GM12878 (cell line): Measurements from ENCODE around the gene GAD2.

Experiments
- HDAC6 ChIP-seq: fragments of 200-600 bp; sonication (generic); IDR thresholded peaks from one replicate; pipeline ENCODE4 v1.8.0; 2017; ENCODE audit warnings: antibody characterized with exemption; ENCODE audit not compliant: unreplicated experiment
- POLR2A ChIP-seq: IDR thresholded peaks from 2 replicates; pipeline ENCODE4 v1.6.1; 2011; ENCODE audit warnings: low read depth, mild to moderate bottlenecking, low read length
- TF ChIP-seq, protein P1 (sequence below), 3 experiments: IDR thresholded peaks in 2 of 3; conservative IDR thresholded peaks in 1 of 3; 2 replicates each; pipeline ENCODE4 v1.5.1; 2011; ENCODE audit warnings: low read depth in 3 of 3, low read length in 3 of 3, mild to moderate bottlenecking in 3 of 3, control low read depth in 2 of 3, moderate library complexity in 2 of 3, inconsistent platforms in 1 of 3, mixed read lengths in 1 of 3; ENCODE audit not compliant: control insufficient read depth in 2 of 3, insufficient read depth in 1 of 3; ENCODE audit errors: extremely low read depth in 1 of 3

DNA sequence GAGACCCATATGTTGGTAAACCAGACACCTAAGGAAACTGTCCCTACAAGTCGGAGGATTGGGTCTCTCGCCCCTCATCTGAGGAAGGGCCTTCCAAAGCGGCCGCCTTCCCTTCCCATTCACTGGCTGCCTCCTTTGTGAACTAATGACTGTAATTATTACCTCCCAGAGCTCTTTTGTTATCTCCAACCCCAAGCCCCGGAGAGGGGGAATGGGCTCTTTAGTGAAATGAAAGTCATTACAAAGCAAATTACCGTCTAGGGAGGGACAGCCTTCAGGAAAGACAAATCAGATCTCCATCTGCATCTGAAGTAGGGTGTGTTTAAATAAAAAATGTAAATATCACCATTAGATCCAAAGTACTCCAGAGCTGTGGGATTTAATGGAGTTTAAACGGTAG lies 2.6 kb upstream of the GAD2 start:
- TF ChIP-seq, protein P1, sequence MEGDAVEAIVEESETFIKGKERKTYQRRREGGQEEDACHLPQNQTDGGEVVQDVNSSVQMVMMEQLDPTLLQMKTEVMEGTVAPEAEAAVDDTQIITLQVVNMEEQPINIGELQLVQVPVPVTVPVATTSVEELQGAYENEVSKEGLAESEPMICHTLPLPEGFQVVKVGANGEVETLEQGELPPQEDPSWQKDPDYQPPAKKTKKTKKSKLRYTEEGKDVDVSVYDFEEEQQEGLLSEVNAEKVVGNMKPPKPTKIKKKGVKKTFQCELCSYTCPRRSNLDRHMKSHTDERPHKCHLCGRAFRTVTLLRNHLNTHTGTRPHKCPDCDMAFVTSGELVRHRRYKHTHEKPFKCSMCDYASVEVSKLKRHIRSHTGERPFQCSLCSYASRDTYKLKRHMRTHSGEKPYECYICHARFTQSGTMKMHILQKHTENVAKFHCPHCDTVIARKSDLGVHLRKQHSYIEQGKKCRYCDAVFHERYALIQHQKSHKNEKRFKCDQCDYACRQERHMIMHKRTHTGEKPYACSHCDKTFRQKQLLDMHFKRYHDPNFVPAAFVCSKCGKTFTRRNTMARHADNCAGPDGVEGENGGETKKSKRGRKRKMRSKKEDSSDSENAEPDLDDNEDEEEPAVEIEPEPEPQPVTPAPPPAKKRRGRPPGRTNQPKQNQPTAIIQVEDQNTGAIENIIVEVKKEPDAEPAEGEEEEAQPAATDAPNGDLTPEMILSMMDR (IDR thresholded peaks at IDR 0.05 in 2 of 3, conservative IDR thresholded peaks at IDR 0.05 in 1 of 3; ENCODE audit: control insufficient read depth in 2 of 3, extremely low read depth in 1 of 3, insufficient read depth in 1 of 3, low read depth in 3 of 3, low read length in 3 of 3): no peak
- TF ChIP-seq POLR2A (no peak), HDAC6 (no peak)
